Fibroblast of lung (primary cell): Measurements from ENCODE around the gene CNTN4. TPM values are rescaled to one million over a fixed set of nuclear protein-coding genes. Genes with fewer than 3 reads are reported as not detected.

Experiments used
- DNase-seq, 2 donors: peaks; one replicate each; pipeline versions ENCODE4 v3.0.0 to v3.0.0-alpha.2; 2010; ENCODE audit warnings: low read depth in 2 of 2
- H2AFZ ChIP-seq: 2 replicates; pipeline ENCODE4 v1.5.1; 2012; ENCODE audit warnings: low read length, control low read depth, inconsistent platforms
- H3K27ac ChIP-seq: 2 replicates; pipeline ENCODE4 v1.5.1; 2011; ENCODE audit warnings: low read length, control low read depth; ENCODE audit not compliant: insufficient read depth
- H3K27me3 ChIP-seq: 2 replicates; pipeline ENCODE4 v1.5.1; 2011; ENCODE audit warnings: mild to moderate bottlenecking, low read length; ENCODE audit not compliant: control insufficient read depth, insufficient read depth
- H3K36me3 ChIP-seq: 2 replicates; pipeline ENCODE4 v1.5.1; 2011; ENCODE audit warnings: low read length; ENCODE audit not compliant: control insufficient read depth, insufficient read depth
- H3K4me1 ChIP-seq: 2 replicates; pipeline ENCODE4 v1.5.1; 2011; ENCODE audit warnings: low read length; ENCODE audit not compliant: control insufficient read depth, insufficient read depth; ENCODE audit errors: extremely low read depth
- H3K4me2 ChIP-seq: 2 replicates; pipeline ENCODE4 v1.5.1; 2011; ENCODE audit warnings: low read length, control low read depth; ENCODE audit not compliant: insufficient read depth; ENCODE audit errors: extremely low read depth
- H3K4me3 ChIP-seq, 4 experiments: fragments of 200-600 bp in 1 of 4; sonication (generic) in 1 of 4; replicated peaks in 1 of 4; 2 replicates each; pipeline ENCODE4 v1.5.1; 2011 to 2016; ENCODE audit warnings: low read length in 4 of 4, low read depth in 3 of 4, mild to moderate bottlenecking in 3 of 4, control low read depth in 2 of 4, inconsistent platforms in 1 of 4, mixed read lengths in 1 of 4; ENCODE audit not compliant: insufficient read depth in 1 of 4; ENCODE audit errors: control extremely low read depth in 1 of 4
- H3K79me2 ChIP-seq: 2 replicates; pipeline ENCODE4 v1.5.1; 2012; ENCODE audit warnings: mild to moderate bottlenecking, low read length, inconsistent platforms; ENCODE audit not compliant: control insufficient read depth, insufficient read depth
- H3K9ac ChIP-seq: 2 replicates; pipeline ENCODE4 v1.5.1; 2011; ENCODE audit warnings: mild to moderate bottlenecking, low read length, control low read depth; ENCODE audit not compliant: insufficient read depth
- H3K9me3 ChIP-seq: 2 replicates; pipeline ENCODE4 v1.5.1; 2012; ENCODE audit warnings: low read depth, low read length; ENCODE audit not compliant: control insufficient read depth, insufficient read depth
- H4K20me1 ChIP-seq: 2 replicates; pipeline ENCODE4 v1.5.1; 2011; ENCODE audit warnings: low read length; ENCODE audit not compliant: control insufficient read depth, insufficient read depth; ENCODE audit errors: extremely low read depth
- EZH2 ChIP-seq: IDR thresholded peaks from 2 replicates; pipeline ENCODE4 v1.5.1; 2012; ENCODE audit warnings: low read length, control low read depth, mild to moderate bottlenecking; ENCODE audit errors: missing control alignments
- polyA plus RNA-seq, 2 donors: library from polyadenylated mRNA; depleted of rRNA in 1 of 2; stranded (reverse) in 1 of 2; unstranded in 1 of 2; fragments of >200 nt; gene quantifications; 2 replicates each; pipeline ENCODE4 v1.2.1, GENCODE V29; 2011 to 2012; ENCODE audit warnings: missing spikeins in 1 of 2
- total RNA-seq: library from RNA; depleted of rRNA; stranded (reverse); fragments of >200 nt; gene quantifications from 2 replicates; pipeline ENCODE4 v1.2.1, GENCODE V29; 2014
- TF ChIP-seq, protein P1 (sequence below), 2 donors: IDR thresholded peaks in 1 of 2; conservative IDR thresholded peaks in 1 of 2; 1 replicate in 1 of 2; 2 replicates in 1 of 2; pipeline ENCODE4 v1.5.1; 2011 to 2012; ENCODE audit warnings: low read length in 2 of 2, control low read depth in 1 of 2, inconsistent platforms in 1 of 2, low read depth in 1 of 2, mild to moderate bottlenecking in 1 of 2

The CNTN4 gene
- total and polyA plus RNA-seq, 2 donors (not counting 1 experiment from before 2014, with no cell fraction given), result 0.17 to 0.69 TPM

DNA sequence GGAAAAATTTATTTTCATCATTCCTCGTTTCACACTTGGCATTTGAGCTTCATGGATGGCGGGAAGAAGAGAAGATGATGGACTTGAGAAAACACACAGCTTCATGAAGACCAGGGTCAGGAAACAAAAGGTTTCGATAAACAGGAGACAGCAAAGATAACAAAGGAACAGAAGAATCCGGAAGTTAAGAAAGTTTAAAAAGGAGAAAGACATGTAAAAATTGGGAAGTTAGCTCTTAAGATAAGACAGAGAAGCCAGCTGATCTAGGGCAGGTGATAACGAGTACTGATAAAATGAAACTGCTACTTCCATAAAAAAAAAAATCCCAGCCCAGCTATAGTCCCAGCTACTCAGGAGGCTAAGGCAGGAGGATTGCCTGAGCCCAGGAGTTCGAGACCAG is 987.6 kb downstream of the CNTN4 start:
- H2AFZ ChIP-seq, result no peak overlapping the region
- no peaks in the 10 kb centered on the region for H4K20me1 ChIP-seq
- H3K9me3 ChIP-seq, result no peaks in the 10 kb centered on the region
- no peaks in the 10 kb centered on the region for H3K79me2 ChIP-seq
- H3K4me1 ChIP-seq, result no peaks in the 10 kb centered on the region
- no peak for DNase-seq
- H3K4me2 ChIP-seq, result no peak overlapping the region
- H3K4me3 ChIP-seq, result no peak overlapping the region
- H3K27ac ChIP-seq, result no peak overlapping the region
- no peak overlapping the region for H3K9ac ChIP-seq
- TF ChIP-seq, protein P1, sequence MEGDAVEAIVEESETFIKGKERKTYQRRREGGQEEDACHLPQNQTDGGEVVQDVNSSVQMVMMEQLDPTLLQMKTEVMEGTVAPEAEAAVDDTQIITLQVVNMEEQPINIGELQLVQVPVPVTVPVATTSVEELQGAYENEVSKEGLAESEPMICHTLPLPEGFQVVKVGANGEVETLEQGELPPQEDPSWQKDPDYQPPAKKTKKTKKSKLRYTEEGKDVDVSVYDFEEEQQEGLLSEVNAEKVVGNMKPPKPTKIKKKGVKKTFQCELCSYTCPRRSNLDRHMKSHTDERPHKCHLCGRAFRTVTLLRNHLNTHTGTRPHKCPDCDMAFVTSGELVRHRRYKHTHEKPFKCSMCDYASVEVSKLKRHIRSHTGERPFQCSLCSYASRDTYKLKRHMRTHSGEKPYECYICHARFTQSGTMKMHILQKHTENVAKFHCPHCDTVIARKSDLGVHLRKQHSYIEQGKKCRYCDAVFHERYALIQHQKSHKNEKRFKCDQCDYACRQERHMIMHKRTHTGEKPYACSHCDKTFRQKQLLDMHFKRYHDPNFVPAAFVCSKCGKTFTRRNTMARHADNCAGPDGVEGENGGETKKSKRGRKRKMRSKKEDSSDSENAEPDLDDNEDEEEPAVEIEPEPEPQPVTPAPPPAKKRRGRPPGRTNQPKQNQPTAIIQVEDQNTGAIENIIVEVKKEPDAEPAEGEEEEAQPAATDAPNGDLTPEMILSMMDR (conservative IDR thresholded peaks at IDR 0.05 in 1 of 2, IDR thresholded peaks at IDR 0.05 in 1 of 2; ENCODE audit: low read depth in 1 of 2, low read length in 2 of 2), result no peak
- no peak for TF ChIP-seq EZH2
- no peaks in the 10 kb centered on the region for H3K27me3 ChIP-seq
- no peaks in the 10 kb centered on the region for H3K36me3 ChIP-seq

DNA sequence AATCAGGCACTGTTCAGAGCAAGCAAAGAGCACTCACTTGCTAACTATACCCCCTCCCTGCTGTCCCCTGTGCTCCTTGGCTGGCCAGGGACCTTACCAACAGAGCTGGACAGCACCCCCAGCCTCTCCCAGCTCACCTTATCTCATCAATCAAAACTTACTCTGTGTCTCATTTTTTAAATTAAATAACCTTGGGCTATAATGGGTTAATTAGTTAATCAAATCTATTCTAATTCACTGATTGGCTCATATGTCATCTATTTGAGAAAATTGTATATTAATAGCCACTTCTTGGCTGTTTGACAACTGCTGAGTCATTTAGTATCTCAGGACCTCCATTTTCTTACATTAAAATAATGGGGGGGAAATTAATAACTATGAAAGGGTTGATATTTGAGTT is 988.6 kb downstream of the CNTN4 start:
- Histone ChIP-seq H3K4me1 (no peaks in the 10 kb centered on the region), H3K4me2 (no peak overlapping the region), H3K27ac (no peak overlapping the region), H3K9me3 (no peaks in the 10 kb centered on the region), H2AFZ (no peak overlapping the region), H4K20me1 (no peaks in the 10 kb centered on the region), H3K9ac (no peak overlapping the region), H3K36me3 (no peaks in the 10 kb centered on the region), H3K27me3 (no peaks in the 10 kb centered on the region), H3K4me3 (no peak overlapping the region), H3K79me2 (no peaks in the 10 kb centered on the region)
- TF ChIP-seq, protein P1 (conservative IDR thresholded peaks at IDR 0.05 in 1 of 2, IDR thresholded peaks at IDR 0.05 in 1 of 2; ENCODE audit: low read depth in 1 of 2, low read length in 2 of 2), result no peak
- no peak for TF ChIP-seq EZH2
- no peak for DNase-seq

DNA sequence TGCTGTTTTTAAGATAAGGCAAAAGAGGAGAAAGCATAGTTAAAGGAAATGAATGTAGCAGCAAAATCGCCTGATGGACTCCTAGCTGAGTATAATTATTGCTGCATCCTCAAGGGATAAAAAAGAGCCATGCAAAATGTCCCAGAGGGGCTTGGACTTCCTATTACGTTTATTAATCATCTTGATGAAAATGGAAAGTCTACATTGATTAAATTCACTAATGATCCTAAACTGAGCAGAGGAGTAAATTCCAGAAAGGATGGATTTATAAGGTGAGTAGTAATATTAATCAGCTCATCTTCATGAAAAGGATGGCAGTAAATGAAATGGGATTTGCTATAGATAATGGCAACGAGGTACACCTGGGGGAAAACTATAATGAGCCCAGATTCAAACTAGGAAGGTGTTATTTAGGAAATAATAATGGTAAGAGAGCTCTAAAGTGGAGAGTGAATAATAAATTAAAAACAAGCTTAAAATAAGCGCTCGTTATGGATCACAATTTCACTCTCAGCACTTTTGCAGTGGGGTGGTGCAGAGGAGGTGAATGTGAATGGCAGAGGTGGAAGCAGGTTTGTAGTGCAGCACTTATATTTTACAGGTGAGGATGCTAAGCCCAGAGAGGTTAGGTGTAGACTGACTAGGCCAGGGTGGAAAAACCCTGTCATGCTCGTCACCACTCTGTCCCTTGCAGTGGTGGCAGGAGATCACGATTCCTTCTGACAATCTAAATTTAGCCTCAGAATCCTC is 989.2 kb downstream of the CNTN4 start:
- no peaks in the 10 kb centered on the region for H3K4me1 ChIP-seq
- H3K9ac ChIP-seq, result no peak overlapping the region
- H3K79me2 ChIP-seq, result no peaks in the 10 kb centered on the region
- no peaks in the 10 kb centered on the region for H4K20me1 ChIP-seq
- no peak overlapping the region for H3K4me2 ChIP-seq
- DNase-seq, result no peak
- no peak overlapping the region for H3K27ac ChIP-seq
- H3K4me3 ChIP-seq, result no peak overlapping the region
- H3K9me3 ChIP-seq, result no peaks in the 10 kb centered on the region
- no peak overlapping the region for H2AFZ ChIP-seq
- H3K27me3 ChIP-seq, result no peaks in the 10 kb centered on the region
- no peaks in the 10 kb centered on the region for H3K36me3 ChIP-seq
- TF ChIP-seq, protein P1 (conservative IDR thresholded peaks at IDR 0.05 in 1 of 2, IDR thresholded peaks at IDR 0.05 in 1 of 2; ENCODE audit: low read depth in 1 of 2, low read length in 2 of 2), result no peak
- TF ChIP-seq EZH2, result no peak
